GM18499 (cell line): Measurements from ENCODE around the gene RSPH1.

Experiments
- ATAC-seq: cut with Tn5 transposase; IDR thresholded peaks from one replicate; pipeline ENCODE4 v1.9.1; 2021; ENCODE audit warnings: moderate number of reproducible peaks; ENCODE audit not compliant: insufficient read depth, unreplicated experiment

RSPH1 gene

DNA sequence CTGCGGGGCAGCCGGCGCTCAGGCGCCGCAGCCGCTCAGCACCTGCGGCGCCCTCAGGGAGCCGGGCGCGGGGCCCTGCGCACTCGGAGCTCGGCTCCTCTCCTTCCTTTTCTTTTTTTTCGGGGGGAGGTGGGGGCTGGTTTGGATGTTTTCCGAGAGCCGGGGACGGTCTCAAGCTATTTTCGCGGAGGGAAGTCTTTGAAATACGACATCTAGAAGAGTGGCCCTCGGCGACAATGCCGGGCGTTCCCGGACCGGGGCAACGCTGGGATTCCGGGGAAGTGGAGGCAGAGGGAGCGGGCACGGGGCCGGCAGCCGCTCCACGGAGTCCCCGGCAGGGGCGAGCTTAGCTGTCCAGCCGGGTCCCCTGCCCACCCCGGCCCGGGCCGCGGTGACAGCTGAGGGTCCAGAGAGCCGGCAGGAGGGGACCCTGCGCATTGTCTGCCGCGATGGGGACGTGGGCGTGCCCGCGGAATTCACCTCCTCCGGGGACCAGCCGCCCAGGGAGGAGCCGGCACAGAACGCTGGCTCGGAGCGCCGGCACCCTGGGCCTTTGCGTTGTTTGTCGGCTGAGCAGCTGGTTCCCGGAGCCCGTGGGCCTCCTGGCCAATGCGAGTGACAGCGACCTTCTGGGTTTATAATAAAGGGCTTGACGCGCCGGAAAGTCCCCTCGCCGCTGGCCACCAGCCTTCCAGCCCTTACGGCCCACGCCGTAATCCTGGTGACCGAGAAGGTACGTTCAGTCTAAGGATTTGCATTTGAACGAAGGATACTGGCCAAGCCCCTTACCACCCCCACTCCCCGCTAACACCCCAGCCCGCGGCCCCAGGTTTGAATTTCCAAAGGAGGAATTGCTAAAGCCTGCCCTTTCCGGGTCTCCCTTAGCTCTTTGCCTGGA, 18.2 kb upstream of the RSPH1 start:
- ATAC-seq, result no peak

DNA sequence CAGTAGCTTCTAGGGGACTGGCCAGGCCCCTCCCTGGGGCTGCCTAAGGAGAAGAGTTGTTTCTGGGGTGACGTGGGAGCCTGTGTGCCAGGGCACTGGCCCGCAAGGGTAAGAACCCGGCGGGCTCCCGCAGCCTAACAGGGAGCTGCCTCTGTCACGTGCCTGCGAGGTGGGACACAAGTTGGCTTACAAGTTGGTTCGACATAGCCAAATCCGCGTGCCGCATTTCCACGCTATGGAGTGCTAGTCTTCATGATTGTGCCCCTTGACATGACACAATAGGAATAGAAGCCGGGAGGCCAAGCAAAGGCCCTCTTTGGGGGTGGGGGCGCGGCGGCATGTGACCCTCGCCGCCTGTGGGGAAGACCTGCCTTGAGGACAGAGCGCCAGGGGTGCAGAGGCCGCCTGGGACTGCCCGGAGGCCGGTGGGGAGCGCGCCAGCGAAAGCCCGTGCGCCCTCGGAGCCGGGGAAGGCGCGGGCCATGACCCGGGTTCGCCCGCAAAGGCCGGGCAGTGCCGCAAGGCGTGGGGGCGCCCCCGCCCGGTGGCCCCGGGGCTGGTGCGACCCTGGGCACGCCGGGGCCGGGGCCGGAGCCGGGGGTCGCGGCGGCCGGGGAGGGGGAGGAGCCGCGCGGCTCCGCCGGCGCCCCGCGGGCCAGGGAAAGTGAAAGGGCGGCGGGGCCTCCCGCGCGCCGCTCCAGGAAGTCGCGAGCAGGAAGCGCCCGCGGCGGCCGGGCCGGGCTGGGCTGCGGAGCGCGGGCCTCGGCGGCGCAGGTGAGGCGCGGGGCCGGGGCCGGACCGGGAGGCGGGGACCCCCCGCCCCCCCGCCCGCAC, 17.3 kb upstream of the RSPH1 start, which contains the start of gene SLC37A1:
SLC37A1 (plus strand) TSS at position 702 of the 834 bp plus-strand sequence. CDS start 4,603 bp downstream, outside the sequence.
- ATAC-seq, result no peak

DNA sequence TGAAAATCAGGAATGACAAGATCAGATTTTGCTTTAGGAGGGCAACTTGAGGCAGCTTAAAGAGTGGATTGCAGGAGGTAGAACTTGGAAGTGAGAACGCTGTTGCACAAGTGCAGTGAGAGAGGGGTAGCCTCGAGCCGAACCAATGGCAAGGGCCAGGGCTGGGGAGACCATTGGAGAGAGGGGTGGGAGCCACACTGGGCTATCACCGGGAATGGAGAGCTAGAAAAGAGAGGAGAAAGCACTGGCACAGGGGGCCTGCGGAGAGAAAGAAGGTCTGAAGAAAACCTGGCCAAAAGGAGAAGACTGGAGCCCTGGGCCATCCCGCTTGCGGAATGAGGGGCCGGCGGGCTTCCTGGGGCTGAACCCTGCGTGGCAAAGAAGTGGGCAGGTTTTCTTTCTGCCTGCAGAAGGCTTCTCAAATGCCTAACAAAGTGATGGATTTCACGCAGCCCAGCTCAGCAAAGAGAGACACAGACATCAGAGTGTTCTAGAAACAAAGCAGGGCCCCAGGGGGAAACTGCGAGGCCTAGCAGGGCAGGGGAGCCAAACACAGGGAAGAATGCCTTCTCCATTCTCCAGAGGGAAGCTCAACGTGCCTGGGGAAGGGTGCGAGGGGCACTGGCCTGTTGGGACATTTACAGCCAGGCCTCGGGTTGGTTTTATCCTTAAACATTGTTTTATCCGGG, 16.5 kb upstream of the RSPH1 start:
- ATAC-seq, result no peak

DNA sequence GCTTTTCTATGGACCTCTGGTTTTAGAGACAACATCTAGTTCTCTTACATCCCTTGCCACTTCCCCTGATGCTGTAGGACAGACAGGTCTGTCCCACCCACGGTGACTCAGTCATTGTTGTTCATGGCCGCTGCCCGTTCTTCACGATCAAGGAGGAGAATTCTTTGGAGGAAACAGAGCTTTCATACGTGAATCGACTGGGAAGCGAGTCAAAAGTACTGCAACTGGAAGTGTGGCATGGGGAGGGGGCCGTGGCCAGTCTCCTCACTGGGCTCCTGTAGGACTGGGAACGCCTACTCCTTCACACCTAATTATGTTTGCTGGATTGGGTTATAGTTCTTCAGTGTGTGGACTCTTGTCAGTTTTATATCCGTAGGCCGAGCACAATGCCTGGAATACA, 13.2 kb upstream of the RSPH1 start:
- ATAC-seq, result no peak

DNA sequence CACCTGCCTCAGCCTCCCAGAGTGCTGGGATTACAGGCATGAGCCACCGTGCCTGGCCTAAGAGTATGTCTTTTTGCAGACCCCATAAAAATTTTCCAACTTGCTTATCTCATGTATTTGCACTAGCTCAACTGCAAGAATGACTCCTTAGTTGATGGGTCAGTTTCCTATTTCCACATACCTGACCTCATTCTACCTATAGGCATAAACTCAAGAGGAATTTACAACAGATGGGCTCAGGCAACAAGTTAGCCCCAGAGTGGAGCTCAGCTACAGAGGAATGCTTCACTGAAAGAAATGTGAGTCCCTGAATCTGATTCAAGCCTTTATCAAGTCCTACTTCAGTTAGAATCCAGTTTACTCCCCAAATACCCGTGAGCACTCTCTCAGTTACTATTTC, 12.3 kb upstream of the RSPH1 start:
- ATAC-seq, result no peak

DNA sequence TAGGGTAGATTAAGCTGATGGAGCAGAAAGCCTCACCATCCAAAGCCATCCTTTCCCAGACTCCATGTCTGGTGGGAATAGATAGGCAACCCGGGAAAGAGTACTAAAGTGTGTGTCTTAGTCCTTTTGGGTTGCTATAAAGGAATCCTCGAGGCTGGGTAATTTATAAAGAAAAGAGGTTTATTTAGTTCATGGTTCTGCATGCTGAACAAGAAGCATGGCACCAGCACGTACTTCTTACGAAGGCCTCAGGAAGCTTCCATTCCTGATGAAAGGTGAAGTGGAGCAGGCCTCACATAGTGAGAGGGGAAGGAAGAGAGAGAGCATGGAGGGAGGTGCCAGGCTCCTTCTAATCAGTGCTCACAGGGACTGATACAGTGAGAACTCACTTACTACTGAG, 11.4 kb upstream of the RSPH1 start:
- no peak for ATAC-seq

DNA sequence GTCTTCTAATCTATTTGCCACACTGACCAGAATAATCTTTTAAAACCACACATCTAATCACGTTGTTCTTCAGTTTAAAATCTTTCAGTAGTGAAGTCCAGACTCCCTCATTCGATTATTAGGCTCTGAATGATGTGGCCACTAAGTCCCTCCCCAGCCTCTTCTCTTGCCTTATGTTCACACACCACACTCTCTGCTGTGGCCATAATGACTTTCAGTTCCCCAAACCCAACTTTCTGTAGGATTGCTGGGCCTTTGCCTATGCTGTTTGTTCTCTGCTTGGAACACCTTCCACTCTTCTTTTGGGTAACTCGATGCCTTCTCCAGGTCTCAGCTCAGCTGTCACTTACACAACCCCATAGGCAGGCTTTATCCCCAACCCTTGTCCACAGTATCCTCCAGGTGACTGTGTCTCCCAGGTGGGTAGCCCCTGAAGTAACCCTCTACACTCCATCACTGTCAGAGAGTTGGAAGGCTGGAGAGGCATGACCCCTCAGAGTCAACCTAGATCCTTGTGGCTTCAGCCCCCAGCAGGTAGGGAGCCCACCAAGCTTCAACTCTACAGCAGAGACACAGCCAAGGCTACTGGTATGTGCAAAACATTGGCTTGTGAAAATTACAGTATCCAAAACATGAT, 9.2 kb upstream of the RSPH1 start:
- ATAC-seq, result peak; percentile 82

DNA sequence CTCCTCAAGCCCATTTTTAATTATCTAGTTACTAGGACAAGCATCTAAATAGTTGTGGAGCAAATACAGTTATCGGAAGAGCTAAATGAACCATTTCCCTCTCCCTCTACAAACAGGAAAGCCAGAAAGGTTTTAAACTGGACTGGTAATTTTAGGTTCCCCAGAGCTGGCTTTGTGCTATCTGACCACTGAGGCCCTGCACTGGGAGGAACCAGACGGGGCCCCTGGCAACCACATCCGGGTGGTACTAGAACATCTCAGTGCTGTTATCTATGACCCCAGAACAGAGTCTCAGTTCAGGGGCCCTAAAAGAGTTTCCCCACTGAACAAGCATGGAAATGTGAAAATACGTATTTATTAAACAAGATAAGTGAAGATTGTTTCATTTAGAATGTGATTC, 7.7 kb upstream of the RSPH1 start:
- no peak for ATAC-seq

DNA sequence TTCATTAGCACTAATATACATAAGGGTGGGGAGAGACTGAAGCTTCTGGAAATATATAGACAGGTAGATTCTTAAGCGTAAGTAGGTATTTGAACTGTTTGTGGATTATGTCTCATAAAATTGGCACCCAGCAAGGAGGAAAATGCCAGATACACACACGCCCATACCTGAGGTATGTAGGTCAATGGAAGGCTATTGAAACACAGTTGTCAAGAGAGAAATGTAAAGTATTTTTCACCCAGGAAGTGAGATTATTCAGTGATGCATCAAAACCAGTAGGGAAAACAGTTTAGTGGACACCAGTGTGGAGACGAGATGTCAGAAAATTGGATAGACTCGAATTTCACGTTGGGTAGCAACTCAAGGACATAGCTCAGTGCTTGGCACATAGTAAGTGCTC, 4.7 kb upstream of the RSPH1 start:
- no peak for ATAC-seq

DNA sequence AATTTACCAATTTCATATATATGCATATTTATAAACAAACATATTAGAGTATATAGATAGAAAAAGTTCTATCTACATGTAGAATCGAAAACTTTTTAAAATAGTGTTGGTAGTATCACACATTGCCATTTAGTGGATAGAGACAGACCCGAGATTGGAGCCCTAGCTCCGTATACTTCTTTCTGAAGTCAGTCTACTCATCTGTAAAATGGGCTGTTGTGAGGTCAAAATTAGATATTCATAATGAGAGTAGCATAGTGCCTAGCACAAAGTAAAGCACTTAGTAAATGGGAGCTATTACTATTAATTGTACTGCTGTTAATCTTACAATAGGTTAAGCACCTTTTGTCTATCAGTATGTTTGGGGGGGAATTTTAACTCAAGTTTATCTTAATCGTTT, 4.2 kb upstream of the RSPH1 start:
- no peak for ATAC-seq

DNA sequence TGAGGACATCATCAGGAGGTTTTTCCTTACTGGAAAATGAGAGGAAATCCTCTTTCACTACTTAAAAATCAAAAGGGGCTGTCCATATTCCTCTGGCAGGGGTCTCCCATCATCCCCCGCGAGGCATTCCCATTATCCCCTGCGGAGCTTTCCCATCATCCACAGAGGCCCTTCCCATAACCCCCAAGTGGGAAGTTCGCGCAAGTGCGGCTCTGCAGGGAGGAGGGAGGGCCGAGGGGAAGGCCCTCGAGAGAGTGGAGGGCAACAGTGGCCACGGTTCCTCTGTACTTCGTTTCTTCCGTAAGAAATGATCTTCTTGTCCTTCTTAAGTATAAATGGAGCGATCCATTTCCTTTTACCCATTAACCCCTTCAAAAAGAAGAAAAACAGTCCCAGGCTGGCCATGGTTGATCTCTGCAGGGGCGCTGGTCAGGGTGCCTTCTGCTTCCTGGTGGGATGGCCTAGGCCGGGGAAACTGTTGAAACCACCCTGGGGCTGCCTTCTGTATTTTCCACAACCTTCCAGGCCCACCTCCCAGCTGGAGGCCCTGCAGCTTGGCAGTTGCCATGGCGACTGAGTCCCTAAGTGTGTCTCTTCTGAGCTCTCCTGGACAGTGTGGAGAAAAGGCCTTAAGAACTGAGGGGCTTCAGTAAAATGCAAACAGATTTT, 3.6 kb upstream of the RSPH1 start:
- no peak for ATAC-seq

DNA sequence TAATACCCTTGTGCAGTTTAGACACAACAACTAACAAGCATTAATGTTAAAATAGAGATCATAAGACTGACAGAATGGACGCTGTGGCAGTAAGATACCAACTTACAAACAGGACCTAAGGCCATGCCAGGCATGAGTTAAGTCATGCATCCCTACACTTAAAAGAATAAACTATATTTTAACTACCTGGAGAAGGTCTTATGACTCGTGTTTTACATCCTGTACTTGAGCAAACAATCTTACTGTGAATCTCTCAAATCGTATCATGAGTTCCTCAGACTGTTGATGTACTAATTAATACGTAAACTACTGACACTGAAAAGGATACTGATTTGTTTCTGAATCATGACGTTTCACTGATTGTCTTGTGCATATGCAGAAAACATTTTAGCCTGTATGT, 2.0 kb upstream of the RSPH1 start:
- ATAC-seq, result no peak

DNA sequence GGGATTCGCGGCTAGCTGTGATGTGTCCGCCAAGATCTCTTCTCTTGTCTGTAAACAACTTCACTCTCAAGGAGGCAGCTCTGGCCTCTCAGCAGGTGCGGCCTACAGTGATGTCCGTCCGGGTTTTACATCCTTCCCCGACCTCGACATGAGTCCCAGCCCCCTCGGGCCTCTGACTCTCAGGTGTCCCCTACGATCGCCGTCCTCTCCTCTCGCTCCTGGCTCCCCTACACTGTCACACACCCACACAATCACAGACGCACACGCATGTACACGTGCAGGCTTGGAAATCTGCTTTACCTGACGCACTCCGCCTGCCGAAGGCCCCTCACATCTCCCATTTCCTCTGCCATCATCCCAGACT, 797 bp upstream of the RSPH1 start:
- ATAC-seq, result no peak

DNA sequence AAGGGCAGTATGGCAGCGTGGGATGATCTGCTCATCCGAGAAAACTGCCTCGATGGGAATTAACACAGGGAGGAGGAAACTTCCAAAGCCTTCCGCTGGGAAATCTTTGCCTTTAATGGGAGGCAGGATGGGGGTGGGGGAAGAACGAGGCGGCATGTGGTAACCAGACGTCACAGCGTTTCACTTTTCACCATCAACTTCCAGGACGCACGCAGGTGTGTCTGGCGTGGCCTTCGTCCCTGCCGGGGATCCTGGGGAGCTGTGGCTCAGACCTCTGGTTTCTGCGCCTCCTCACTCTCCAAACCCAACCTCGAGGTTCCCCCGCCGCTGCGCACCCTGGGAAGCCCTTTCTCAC, 282 bp downstream of the RSPH1 start:
- no peak for ATAC-seq

DNA sequence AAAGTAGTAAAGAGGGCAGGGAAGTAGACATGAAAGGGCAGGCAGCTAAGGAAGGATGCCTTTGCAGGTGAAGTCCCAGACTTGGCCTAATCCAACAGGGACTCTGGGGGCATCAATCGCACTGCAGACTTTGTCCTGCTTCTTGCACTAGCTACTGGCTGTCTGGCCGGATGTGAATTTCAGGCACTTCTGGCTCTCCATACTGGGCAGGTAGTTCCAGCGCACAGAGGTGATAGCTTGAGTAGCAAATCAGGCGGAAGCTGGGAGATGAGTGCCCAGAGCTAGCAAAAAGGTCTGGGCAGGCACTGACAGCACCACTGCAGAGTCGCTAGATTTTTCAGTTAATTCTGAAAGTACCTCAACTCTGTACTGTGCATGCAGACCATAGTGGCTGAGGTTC, 997 bp downstream of the RSPH1 start:
- ATAC-seq, result no peak

DNA sequence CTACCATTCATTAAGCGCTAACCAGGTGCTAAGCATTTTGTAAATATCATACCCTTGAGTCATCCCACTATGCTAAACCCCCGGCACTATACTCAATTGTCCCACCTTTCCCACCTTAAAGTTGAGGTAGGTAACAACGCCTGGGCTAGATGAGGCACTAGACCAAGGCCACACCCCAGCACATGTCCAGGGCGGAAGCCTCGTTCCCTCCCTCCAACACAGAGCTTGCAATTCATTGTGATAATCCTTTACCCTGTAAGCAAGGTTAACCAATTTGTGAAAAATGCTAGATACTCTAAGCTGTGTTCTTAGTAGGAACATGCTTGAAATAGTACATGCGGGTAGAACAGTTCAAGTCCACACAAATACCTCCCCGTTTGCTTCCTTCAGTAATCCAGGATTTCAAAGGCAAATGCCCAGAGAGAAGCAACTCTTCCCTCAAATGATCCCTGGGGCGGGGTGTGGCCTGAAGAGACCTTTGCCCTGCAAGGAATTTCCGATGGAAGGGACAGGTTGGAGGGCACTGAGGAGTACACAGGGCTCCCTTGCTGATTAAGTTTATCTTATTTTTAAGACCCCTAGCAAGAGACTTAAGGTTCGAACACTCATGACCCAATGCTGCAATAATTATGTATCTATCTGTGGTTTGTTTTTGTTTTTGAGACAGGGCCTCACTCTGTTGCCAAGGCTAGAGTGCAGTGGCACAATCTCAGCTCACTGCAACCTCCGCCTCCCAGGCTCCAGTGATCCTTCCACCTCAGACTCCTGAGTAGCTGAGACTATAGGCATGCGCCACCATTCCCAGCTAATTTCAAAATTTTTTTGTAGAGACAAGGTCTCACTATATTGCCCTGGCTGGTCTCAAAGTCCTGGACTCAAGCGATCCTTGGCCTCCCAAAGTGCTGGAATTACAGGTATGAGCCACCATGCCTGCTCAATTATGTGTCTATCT, 2.6 kb downstream of the RSPH1 start:
- ATAC-seq, result no peak

DNA sequence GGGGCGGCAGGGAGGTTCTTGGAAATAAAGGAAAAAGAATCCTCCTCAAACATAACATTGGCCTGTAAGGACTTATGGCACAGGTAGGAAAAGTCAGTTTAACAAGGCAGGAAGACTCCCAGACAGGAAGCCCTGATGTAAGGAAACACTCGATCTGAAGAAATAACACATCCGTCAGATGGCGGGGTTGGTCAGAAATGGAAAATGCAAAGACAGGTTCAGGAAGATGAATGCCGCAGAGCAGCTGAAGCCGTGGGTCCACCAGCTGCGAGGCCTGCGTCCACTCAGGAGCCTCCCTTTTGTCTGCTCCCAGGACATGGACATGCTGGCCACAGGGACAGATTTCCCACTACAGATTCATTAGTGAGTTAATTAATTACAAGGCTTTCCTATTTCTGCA, 3.8 kb downstream of the RSPH1 start:
- no peak for ATAC-seq

DNA sequence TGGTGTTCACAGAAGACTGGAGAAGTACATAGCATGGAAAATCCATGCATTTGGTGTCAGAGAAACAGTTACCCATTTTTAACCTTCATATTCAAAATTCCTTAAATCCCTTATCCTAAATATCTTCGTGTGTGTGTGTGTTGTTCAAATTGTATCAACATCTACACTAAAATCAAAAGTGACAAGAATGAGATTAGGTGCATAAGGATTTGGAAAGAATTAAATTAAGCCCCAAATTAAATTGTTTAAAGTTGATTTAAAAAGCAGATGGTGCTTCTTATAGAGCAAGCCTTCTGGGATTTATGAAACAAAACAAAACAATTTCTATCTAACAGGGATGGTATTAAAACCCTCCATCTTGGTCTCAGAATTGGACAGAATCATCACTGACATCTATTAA, 4.7 kb downstream of the RSPH1 start:
- ATAC-seq, result no peak

DNA sequence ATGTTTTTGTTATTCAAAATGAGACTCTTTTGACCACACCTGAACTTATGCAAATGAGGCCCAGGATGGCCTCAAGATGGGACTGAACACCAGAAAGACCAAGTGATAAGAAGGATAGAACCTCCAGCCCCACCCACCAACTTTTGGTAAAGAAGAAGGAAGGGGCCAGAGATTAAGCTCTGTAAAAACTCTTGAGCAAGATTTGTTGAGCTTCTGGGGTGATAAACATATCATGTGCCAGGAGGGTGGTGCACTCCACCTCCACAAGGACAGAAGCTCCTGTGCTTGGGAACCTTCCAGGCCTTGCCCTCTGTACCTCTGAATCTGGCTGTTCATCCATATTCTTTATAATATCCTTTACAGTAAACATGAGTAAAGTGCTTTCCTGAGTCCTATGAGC, 5.3 kb downstream of the RSPH1 start:
- no peak for ATAC-seq
